Measurements from ENCODE around the gene IRX5. TPM values are rescaled to one million over a fixed set of nuclear protein-coding genes. Genes with fewer than 3 reads are reported as not detected.
A peak's percentile ranks its signal among the peaks of the same experiment; 100 is the strongest.

IRX5 gene
- total and polyA plus RNA-seq, 2 of the 8 experiments (the other 6 are each of a cell fraction or from before 2014, with no cell fraction given), result 0.48 to 0.56 TPM

GRCh38 chr16:54957403-54958166 lies 26.9 kb downstream of the IRX5 start:
- no peak overlapping the region for H2BK12ac ChIP-seq (ENCODE audit: low read depth, low read length)
- H3K9ac ChIP-seq (replicated peaks in 1 of 4; ENCODE audit: extremely low read depth in 1 of 4, low read depth in 3 of 4, low read length in 3 of 4), result no peak overlapping the region
- H4K20me1 ChIP-seq (replicated peaks in 1 of 2; ENCODE audit: control insufficient read depth in 1 of 2, insufficient read depth in 2 of 2, low read length in 2 of 2), result no peaks in the 10 kb centered on the region
- H3K23me2 ChIP-seq (ENCODE audit: low read depth, low read length), result no peaks in the 10 kb centered on the region
- H4K5ac ChIP-seq (ENCODE audit: insufficient read length, low read depth, low read length), result no peak overlapping the region
- H3K56ac ChIP-seq (replicated peaks; ENCODE audit: insufficient read length, low read depth, low read length), result no peak overlapping the region
- FAIRE-seq, result no peak
- H3K36me3 ChIP-seq (ENCODE audit: control insufficient read depth in 2 of 4, insufficient read depth in 4 of 4, low read length in 3 of 4), result no peaks in the 10 kb centered on the region
- no peaks in the 10 kb centered on the region for H3K27me3 ChIP-seq (replicated peaks in 1 of 4; ENCODE audit: control insufficient read depth in 3 of 4, extremely low read depth in 1 of 4, insufficient read depth in 3 of 4, low read length in 3 of 4)
- 88% methylated on average over 2 of the region's 2 CpGs; no CpG with 5 or more reads in 1 of the 2 experiments for WGBS, 2 experiments (ENCODE audit: extremely low coverage in 1 of 2, insufficient coverage in 1 of 2, insufficient read length in 1 of 2, insufficient replicate concordance in 2 of 2, low coverage in 1 of 2, low lambda C conversion rate in 2 of 2, missing lambda C conversion rate in 1 of 2)
- H3K23ac ChIP-seq (ENCODE audit: insufficient read length), result no peak overlapping the region
- no peaks in the 10 kb centered on the region for H3K79me1 ChIP-seq (ENCODE audit: low read depth, low read length)
- peak in 1 of 2 experiments; percentile 69 for DNase-seq (ENCODE audit: low read depth in 1 of 2, low spot score in 2 of 2)
- no peak overlapping the region for H2BK5ac ChIP-seq (ENCODE audit: low read depth, low read length)
- H3K4me2 ChIP-seq (ENCODE audit: insufficient read depth in 1 of 2, low read depth in 2 of 2, low read length in 2 of 2), result no peak overlapping the region
- 0 out of 2 replicates have a peak overlapping the region, but pooled peaks have one; percentile 84 for H2BK15ac ChIP-seq (ENCODE audit: low read length)
- TF ChIP-seq EGR1 (IDR thresholded peaks at IDR 0.05; ENCODE audit: borderline replicate concordance, low read depth, low read length) (no peak), SIN3A (conservative IDR thresholded peaks at IDR 0.05 in 1 of 2, IDR thresholded peaks at IDR 0.05 in 1 of 2; ENCODE audit: low read depth in 1 of 2, low read length in 2 of 2) (no peak), RAD21 (IDR thresholded peaks at IDR 0.05 in 1 of 2, conservative IDR thresholded peaks at IDR 0.05 in 1 of 2; ENCODE audit: low read depth in 2 of 2, low read length in 2 of 2) (peak; percentile 66 to 68), FOSL1 (IDR thresholded peaks at IDR 0.05; ENCODE audit: insufficient read depth, low read depth, low read length) (no peak), CTCF (IDR thresholded peaks at IDR 0.05; ENCODE audit: control extremely low read depth in 1 of 3, insufficient read depth in 1 of 3, low read depth in 1 of 3, low read length in 3 of 3) (peak; percentile 46 to 63 (median 61))
- H3K4ac ChIP-seq (replicated peaks; ENCODE audit: insufficient read length, low read depth, low read length), result no peak overlapping the region
- ChIA-PET POLR2A (ENCODE audit: partially characterized antibody) (no interaction called here), CTCF (ENCODE audit: partially characterized antibody) (interaction anchor here (0.6 to 5.2 kb wide), 48 partner anchors 9 to 1579 kb away, joined by 3 to 29 read pairs (median 4); no protein-coding TSS in a partner anchor)
- H3K79me2 ChIP-seq (ENCODE audit: control insufficient read depth in 1 of 2, insufficient read depth in 2 of 2, low read length in 2 of 2), result no peaks in the 10 kb centered on the region
- no peak overlapping the region for H4K8ac ChIP-seq (ENCODE audit: extremely low read depth, insufficient read depth, low read length)
- H2BK120ac ChIP-seq (replicated peaks; ENCODE audit: low read depth, low read length), result no peak overlapping the region
- H3K27ac ChIP-seq (ENCODE audit: low read depth, low read length), result no peak overlapping the region
- no peak overlapping the region for H3K18ac ChIP-seq (ENCODE audit: extremely low read depth, low read length)
- H3K9me3 ChIP-seq (ENCODE audit: insufficient read depth in 2 of 2, low read depth in 1 of 2, low read length in 1 of 2), result no peaks in the 10 kb centered on the region
- H3K4me1 ChIP-seq (replicated peaks in 1 of 4; ENCODE audit: control insufficient read depth in 3 of 4, insufficient read depth in 4 of 4, low read length in 3 of 4), result no peaks in the 10 kb centered on the region
- no peak overlapping the region for H2BK20ac ChIP-seq (ENCODE audit: low read length)
- no peak overlapping the region for H3K4me3 ChIP-seq (ENCODE audit: extremely low read depth in 1 of 4, insufficient read depth in 2 of 4, low read depth in 3 of 4, low read length in 4 of 4)
- no peak overlapping the region for H4K91ac ChIP-seq (replicated peaks; ENCODE audit: insufficient read length, low read length)
- H2AK5ac ChIP-seq (ENCODE audit: low read depth, low read length), result no peak overlapping the region
- H2AFZ ChIP-seq (ENCODE audit: low read length), result no peak overlapping the region
- H3K14ac ChIP-seq (ENCODE audit: insufficient read length), result no peak overlapping the region

All from H1 (cell line).